Measurements from ENCODE around the gene KCNT1.

Gene KCNT1

GRCh38 chr9:135699440-135699839 is 2.5 kb upstream of the KCNT1 start, which contains the start of gene SOHLH1:
Gene SOHLH1 (minus strand): TSS chr9:135699481. CDS start chr9:135699467, 14 bp downstream.
- no peak for DNase-seq (ENCODE audit: low read depth, low spot score)

- no peak for DNase-seq (ENCODE audit: low read depth, low spot score)
These were observed 1.5 kb upstream of the KCNT1 start for GRCh38 chr9:135700525-135700924.

GRCh38 chr9:135701067-135701958 is 672 bp upstream of the KCNT1 start:
- no peak for DNase-seq (ENCODE audit: low read depth, low spot score)

- no peak for DNase-seq (ENCODE audit: low read depth, low spot score)
These were observed 1.7 kb downstream of the KCNT1 start for GRCh38 chr9:135703726-135704125.

GRCh38 chr9:135704483-135704882 is 2.5 kb downstream of the KCNT1 start:
- no peak for DNase-seq (ENCODE audit: low read depth, low spot score)

- DNase-seq (ENCODE audit: low read depth, low spot score) = no peak
These were observed 3.4 kb downstream of the KCNT1 start for GRCh38 chr9:135705376-135705775.

- DNase-seq (ENCODE audit: low read depth, low spot score) = no peak
These were observed 4.3 kb downstream of the KCNT1 start for GRCh38 chr9:135706288-135706687.

- DNase-seq (ENCODE audit: low read depth, low spot score) = no peak
These were observed 5.5 kb downstream of the KCNT1 start for GRCh38 chr9:135707252-135708138.

- DNase-seq (ENCODE audit: low read depth, low spot score) = no peak
These were observed 6.2 kb downstream of the KCNT1 start for GRCh38 chr9:135708164-135708563.

- DNase-seq (ENCODE audit: low read depth, low spot score) = no peak
These were observed 9.4 kb downstream of the KCNT1 start for GRCh38 chr9:135711391-135711790.

- DNase-seq (ENCODE audit: low read depth, low spot score) = no peak
These were observed 9.9 kb downstream of the KCNT1 start for GRCh38 chr9:135711881-135712280.

GRCh38 chr9:135712613-135713295 is 10.8 kb downstream of the KCNT1 start:
- DNase-seq (ENCODE audit: low read depth, low spot score) = no peak

- DNase-seq (ENCODE audit: low read depth, low spot score) = no peak
These were observed 12.5 kb downstream of the KCNT1 start for GRCh38 chr9:135714242-135715055.

- DNase-seq (ENCODE audit: low read depth, low spot score) = no peak
These were observed 13.1 kb downstream of the KCNT1 start for GRCh38 chr9:135715056-135715595.

- no peak for DNase-seq (ENCODE audit: low read depth, low spot score)
These were observed 14.1 kb downstream of the KCNT1 start for GRCh38 chr9:135716045-135716444.

GRCh38 chr9:135717410-135717809 is 15.4 kb downstream of the KCNT1 start:
- no peak for DNase-seq (ENCODE audit: low read depth, low spot score)

- no peak for DNase-seq (ENCODE audit: low read depth, low spot score)
These were observed 16.6 kb downstream of the KCNT1 start for GRCh38 chr9:135718616-135719015.

- no peak for DNase-seq (ENCODE audit: low read depth, low spot score)
These were observed 17.5 kb downstream of the KCNT1 start for GRCh38 chr9:135719472-135719871.

GRCh38 chr9:135722365-135722764 is 20.4 kb downstream of the KCNT1 start:
- DNase-seq (ENCODE audit: low read depth, low spot score) = no peak

GRCh38 chr9:135724186-135724787 is 22.3 kb downstream of the KCNT1 start:
- DNase-seq (ENCODE audit: low read depth, low spot score) = no peak
